ENCODE data around the gene MBD2.

DNA sequence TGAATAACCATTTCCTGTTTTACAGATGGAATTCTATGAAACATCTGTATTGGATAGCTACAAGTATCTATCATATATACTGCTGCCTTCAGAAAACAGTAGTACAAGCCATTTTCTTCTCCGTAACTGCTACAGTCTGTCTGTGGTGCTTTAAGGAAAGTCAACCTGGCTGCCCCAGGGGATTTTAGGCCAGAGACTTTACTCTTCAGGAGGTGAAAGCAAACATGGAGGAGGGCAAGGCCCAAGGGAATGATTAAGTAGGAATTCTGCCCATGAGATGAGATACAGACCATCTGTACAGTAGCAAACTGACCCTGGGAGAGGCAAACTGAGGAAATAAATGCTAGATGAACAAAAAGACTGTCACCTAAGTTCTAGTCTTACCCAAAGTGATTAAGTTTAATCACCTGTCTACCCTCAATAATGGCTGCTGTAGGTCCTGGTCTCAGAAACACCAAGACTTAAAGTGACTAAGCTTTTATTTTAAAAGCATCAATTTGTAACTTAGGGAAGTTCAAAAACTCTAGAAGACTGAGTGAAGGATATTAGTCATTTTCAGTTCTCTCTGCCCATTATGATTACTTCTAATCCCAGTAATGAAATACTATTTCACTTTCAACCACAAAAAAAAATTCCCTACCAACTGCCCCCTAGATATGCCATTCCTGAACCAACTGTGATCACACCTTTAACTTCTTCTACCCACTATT is 14.8 kb downstream of the MBD2 start:
- TF ChIP-seq, protein P1, sequence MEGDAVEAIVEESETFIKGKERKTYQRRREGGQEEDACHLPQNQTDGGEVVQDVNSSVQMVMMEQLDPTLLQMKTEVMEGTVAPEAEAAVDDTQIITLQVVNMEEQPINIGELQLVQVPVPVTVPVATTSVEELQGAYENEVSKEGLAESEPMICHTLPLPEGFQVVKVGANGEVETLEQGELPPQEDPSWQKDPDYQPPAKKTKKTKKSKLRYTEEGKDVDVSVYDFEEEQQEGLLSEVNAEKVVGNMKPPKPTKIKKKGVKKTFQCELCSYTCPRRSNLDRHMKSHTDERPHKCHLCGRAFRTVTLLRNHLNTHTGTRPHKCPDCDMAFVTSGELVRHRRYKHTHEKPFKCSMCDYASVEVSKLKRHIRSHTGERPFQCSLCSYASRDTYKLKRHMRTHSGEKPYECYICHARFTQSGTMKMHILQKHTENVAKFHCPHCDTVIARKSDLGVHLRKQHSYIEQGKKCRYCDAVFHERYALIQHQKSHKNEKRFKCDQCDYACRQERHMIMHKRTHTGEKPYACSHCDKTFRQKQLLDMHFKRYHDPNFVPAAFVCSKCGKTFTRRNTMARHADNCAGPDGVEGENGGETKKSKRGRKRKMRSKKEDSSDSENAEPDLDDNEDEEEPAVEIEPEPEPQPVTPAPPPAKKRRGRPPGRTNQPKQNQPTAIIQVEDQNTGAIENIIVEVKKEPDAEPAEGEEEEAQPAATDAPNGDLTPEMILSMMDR (conservative IDR thresholded peaks at IDR 0.05; ENCODE audit: low read length) = no peak
- no peak for TF ChIP-seq EZH2phosphoT487 (IDR thresholded peaks at IDR 0.05; ENCODE audit: borderline replicate concordance, low read depth, low read length)
